H9 (cell line): Measurements from ENCODE around the gene PLOD1. TPM values are rescaled to one million over a fixed set of nuclear protein-coding genes. Genes with fewer than 3 reads are reported as not detected.
A peak's percentile ranks its signal among the peaks of the same experiment; 100 is the strongest.

ENCODE experiments used
- DNase-seq: peaks from one replicate; pipeline ENCODE4 v3.0.0-alpha.2; 2017
- H2AFZ ChIP-seq: one replicate; pipeline ENCODE4 v1.6.1; 2013; ENCODE audit warnings: mild to moderate bottlenecking, low read length, control low read depth, moderate library complexity
- H2AK5ac ChIP-seq: 2 replicates; pipeline ENCODE4 v1.6.1; 2013; ENCODE audit warnings: low read length, control low read depth, mixed read lengths; ENCODE audit not compliant: insufficient read length
- H2BK120ac ChIP-seq: one replicate; pipeline ENCODE4 v1.6.1; 2013; ENCODE audit warnings: low read depth, mild to moderate bottlenecking, low read length, control low read depth, inconsistent platforms; ENCODE audit not compliant: poor library complexity, severe bottlenecking
- H2BK12ac ChIP-seq: 2 replicates; pipeline ENCODE4 v1.6.1; 2013; ENCODE audit warnings: low read length, control low read depth, mixed read lengths, low read depth; ENCODE audit not compliant: insufficient read length
- H2BK15ac ChIP-seq: 2 replicates; pipeline ENCODE4 v1.6.1; 2013; ENCODE audit warnings: low read depth, low read length, control low read depth
- H2BK20ac ChIP-seq: one replicate; pipeline ENCODE4 v1.6.1; 2013; ENCODE audit warnings: low read depth, mild to moderate bottlenecking, low read length, control low read depth, inconsistent platforms; ENCODE audit not compliant: poor library complexity, severe bottlenecking
- H2BK5ac ChIP-seq: 2 replicates; pipeline ENCODE4 v1.6.1; 2013; ENCODE audit warnings: low read length, control low read depth, mixed read lengths; ENCODE audit not compliant: insufficient read length
- H3K14ac ChIP-seq: 2 replicates; pipeline ENCODE4 v1.6.1; 2013; ENCODE audit warnings: low read length, control low read depth; ENCODE audit not compliant: insufficient read depth
- H3K18ac ChIP-seq: 2 replicates; pipeline ENCODE4 v1.6.1; 2013; ENCODE audit warnings: low read depth, mild to moderate bottlenecking, mixed read lengths, low read length, control low read depth; ENCODE audit not compliant: insufficient read length
- H3K23ac ChIP-seq: 2 replicates; pipeline ENCODE4 v1.6.1; 2013; ENCODE audit warnings: low read length, control low read depth, mixed read lengths, low read depth; ENCODE audit not compliant: insufficient read length
- H3K23me2 ChIP-seq: 2 replicates; pipeline ENCODE4 v1.6.1; 2013; ENCODE audit warnings: low read depth, mild to moderate bottlenecking, mixed read lengths, low read length, control low read depth; ENCODE audit not compliant: insufficient read length, poor library complexity, severe bottlenecking
- H3K27ac ChIP-seq: 2 replicates; pipeline ENCODE4 v1.5.1; 2013; ENCODE audit warnings: low read length, control low read depth, mixed read lengths, low read depth; ENCODE audit not compliant: insufficient read length
- H3K27me3 ChIP-seq: 2 replicates; pipeline ENCODE4 v1.6.1; 2013; ENCODE audit warnings: low read length, control low read depth, inconsistent platforms; ENCODE audit not compliant: insufficient read depth
- H3K4ac ChIP-seq: 2 replicates; pipeline ENCODE4 v1.6.1; 2013; ENCODE audit warnings: low read depth, mild to moderate bottlenecking, control low read depth, inconsistent platforms, low read length, moderate library complexity
- H3K4me1 ChIP-seq: 2 replicates; pipeline ENCODE4 v1.6.1; 2013; ENCODE audit warnings: low read length, control low read depth, inconsistent platforms; ENCODE audit not compliant: insufficient read depth
- H3K4me2 ChIP-seq: 2 replicates; pipeline ENCODE4 v1.6.1; 2013; ENCODE audit warnings: low read length, control low read depth, mixed read lengths; ENCODE audit not compliant: insufficient read length, insufficient read depth
- H3K56ac ChIP-seq: 2 replicates; pipeline ENCODE4 v1.6.1; 2013; ENCODE audit warnings: low read depth, mild to moderate bottlenecking, mixed read lengths, low read length, control low read depth; ENCODE audit not compliant: insufficient read length
- H3K79me1 ChIP-seq: 2 replicates; pipeline ENCODE4 v1.6.1; 2013; ENCODE audit warnings: low read depth, mild to moderate bottlenecking, moderate library complexity, low read length, control low read depth, inconsistent platforms; ENCODE audit not compliant: insufficient read depth, poor library complexity, severe bottlenecking
- H3K79me2 ChIP-seq: 2 replicates; pipeline ENCODE4 v1.6.1; 2013; ENCODE audit warnings: low read length, control low read depth, inconsistent platforms; ENCODE audit not compliant: insufficient read depth
- H3K9ac ChIP-seq: 2 replicates; pipeline ENCODE4 v1.6.1; 2013; ENCODE audit warnings: low read length, control low read depth, mixed read lengths; ENCODE audit not compliant: insufficient read length; ENCODE audit errors: extremely low read depth
- H3K9me3 ChIP-seq: one replicate; pipeline ENCODE4 v1.6.1; 2013; ENCODE audit warnings: low read depth, low read length, inconsistent platforms; ENCODE audit not compliant: control insufficient read depth
- H3T11ph ChIP-seq: one replicate; pipeline ENCODE4 v1.6.1; 2013; ENCODE audit warnings: mild to moderate bottlenecking, low read length, control low read depth, inconsistent platforms
- H4K20me1 ChIP-seq: one replicate; pipeline ENCODE4 v1.6.1; 2013; ENCODE audit not compliant: control insufficient read depth, insufficient read length, insufficient read depth
- H4K5ac ChIP-seq: 2 replicates; pipeline ENCODE4 v1.6.1; 2013; ENCODE audit warnings: low read depth, mild to moderate bottlenecking, mixed read lengths, low read length, control low read depth; ENCODE audit not compliant: insufficient read length
- H4K8ac ChIP-seq: replicated peaks from 2 replicates; pipeline ENCODE4 v1.6.1; 2013; ENCODE audit warnings: low read length, control low read depth, mixed read lengths, low read depth; ENCODE audit not compliant: insufficient read length
- H4K91ac ChIP-seq: 2 replicates; pipeline ENCODE4 v1.6.1; 2013; ENCODE audit warnings: low read depth, mild to moderate bottlenecking, moderate library complexity, mixed read lengths, low read length, control low read depth; ENCODE audit not compliant: insufficient read length
- H3K27ac Mint-ChIP-seq, 3 experiments: 2 replicates in 2 of 3; 3 replicates in 1 of 3; pipeline ENCODE4 v1.8.0; 2020 to 2021; ENCODE audit warnings: mixed read lengths in 3 of 3, mild to moderate bottlenecking in 1 of 3, moderate library complexity in 1 of 3
- H3K27me3 Mint-ChIP-seq: 2 replicates; pipeline ENCODE4 v1.8.0; 2021; ENCODE audit warnings: low read depth, mild to moderate bottlenecking, moderate library complexity, mixed read lengths
- H3K36me3 Mint-ChIP-seq, 3 experiments: 2 replicates in 2 of 3; 3 replicates in 1 of 3; pipeline ENCODE4 v1.8.0; 2020 to 2021; ENCODE audit warnings: low read depth in 3 of 3, mixed read lengths in 3 of 3; ENCODE audit not compliant: insufficient read depth in 1 of 3
- H3K4me1 Mint-ChIP-seq, 2 experiments: 2 replicates each; pipeline ENCODE4 v1.8.0; 2020; ENCODE audit warnings: mixed read lengths in 2 of 2
- H3K4me3 Mint-ChIP-seq, 2 experiments: 2 replicates in 1 of 2; 3 replicates in 1 of 2; pipeline ENCODE4 v1.8.0; 2020 to 2021; ENCODE audit warnings: mild to moderate bottlenecking in 2 of 2, mixed read lengths in 2 of 2, moderate library complexity in 1 of 2
- H3K9me3 Mint-ChIP-seq, 2 experiments: 2 replicates in 1 of 2; 3 replicates in 1 of 2; pipeline ENCODE4 v1.8.0; 2020; ENCODE audit warnings: mild to moderate bottlenecking in 2 of 2, mixed read lengths in 2 of 2, moderate library complexity in 1 of 2
- CTCF ChIP-seq: fragments of 200-600 bp; sonication (generic); conservative IDR thresholded peaks from 3 replicates; pipeline ENCODE4 v1.8.0; 2021; ENCODE audit warnings: antibody characterized with exemption, mild to moderate bottlenecking
- WGBS: extraction: QIAGEN DNeasy Blood & Tissue Kit; methylation state at CpG from one replicate; pipeline ENCODE4 v1.1.7; 2013; ENCODE audit warnings: missing lambda C conversion rate, low lambda C conversion rate, mixed read lengths; ENCODE audit not compliant: insufficient read length; ENCODE audit errors: extremely low coverage; 5-methylcytosine and 5-hydroxymethylcytosine counted together
- total RNA-seq: library from RNA; stranded (reverse); gene quantifications from 2 replicates; pipeline ENCODE4 v1.2.1, GENCODE V29; 2021

The PLOD1 gene
- total RNA-seq, 1 experiment from 2014 or later = 57.0 TPM

- Mint-ChIP-seq H3K36me3 (peaks cover 28 to 66% (median 53%) of the 10 kb centered on the region in 3 experiments; a peak in 6 of 7 replicates), H3K9me3 (no peaks in the 10 kb centered on the region), H3K4me1 (peaks cover 10 to 17% of the 10 kb centered on the region in 2 experiments), H3K27ac (peak overlapping the region in 1 of 3 experiments; percentile 28; a peak in 1 of 7 replicates), H3K4me3 (no peak overlapping the region; a peak in 1 of 5 replicates), H3K27me3 (no peaks in the 10 kb centered on the region; the same call in 1 of the 2 replicates)
- no peak overlapping the region for H3K27ac ChIP-seq
- no peak overlapping the region for H3K56ac ChIP-seq
- no peak overlapping the region for H2BK120ac ChIP-seq
- H3K14ac ChIP-seq = no peak overlapping the region
- H3T11ph ChIP-seq = no peak overlapping the region
- no peak overlapping the region for H2AK5ac ChIP-seq
- no peaks in the 10 kb centered on the region; the same call in 1 of the 2 replicates for H3K4me1 ChIP-seq
- peaks cover 7% of the 10 kb centered on the region for H3K23me2 ChIP-seq
- H3K79me1 ChIP-seq = peaks cover 6% of the 10 kb centered on the region
- no peaks in the 10 kb centered on the region for H3K27me3 ChIP-seq
- no peak overlapping the region for H2BK15ac ChIP-seq
- no peak overlapping the region for H2AFZ ChIP-seq
- H3K9me3 ChIP-seq = no peaks in the 10 kb centered on the region
- H3K4me2 ChIP-seq = no peak overlapping the region
- no peak overlapping the region for H4K8ac ChIP-seq
- no peak overlapping the region for H2BK5ac ChIP-seq
- H4K91ac ChIP-seq = no peak overlapping the region
- H2BK20ac ChIP-seq = no peak overlapping the region
- no peak for TF ChIP-seq CTCF
- no peak overlapping the region for H4K5ac ChIP-seq
- no peak for DNase-seq
- H3K79me2 ChIP-seq = peaks cover 4% of the 10 kb centered on the region; the same call in 1 of the 2 replicates
- H3K18ac ChIP-seq = no peak overlapping the region
- WGBS = no CpG with 5 or more reads among the region's 6 CpGs
- H3K23ac ChIP-seq = no peak overlapping the region
- H3K4ac ChIP-seq = no peak overlapping the region
- no peak overlapping the region for H3K9ac ChIP-seq
- no peaks in the 10 kb centered on the region for H4K20me1 ChIP-seq
- no peak overlapping the region for H2BK12ac ChIP-seq
Measured at GRCh38 chr1:11984576-11984975, 50.1 kb downstream of the PLOD1 start.
